Sigmoid colon (tissue), 4 donors: ENCODE measurements around the gene ATG9B.

Source experiments
- CTCF ChIP-seq, 4 experiments: fragments of 450-650 bp in 3 of 4; fragments of 200-600 bp in 1 of 4; IDR thresholded peaks; one replicate each; pipeline ENCODE4 v1.5.1; 2016 to 2019; ENCODE audit warnings: antibody characterized with exemption in 4 of 4, mild to moderate bottlenecking in 3 of 4, moderate library complexity in 2 of 4
- EP300 ChIP-seq, 4 donors: sonication (generic); formaldehyde crosslinking; IDR thresholded peaks; one replicate each; pipeline ENCODE4 v1.6.1; 2017; ENCODE audit warnings: antibody characterized with exemption in 4 of 4
- POLR2A ChIP-seq, 2 donors: fragments of 450-650 bp; IDR thresholded peaks; one replicate each; pipeline ENCODE4 v1.6.1; 2016; ENCODE audit warnings: antibody characterized with exemption in 2 of 2, mild to moderate bottlenecking in 2 of 2, moderate library complexity in 2 of 2
- POLR2AphosphoS5 ChIP-seq, 4 donors: sonication (generic); formaldehyde crosslinking; IDR thresholded peaks; one replicate each; pipeline ENCODE4 v1.6.1; 2017; ENCODE audit warnings: antibody characterized with exemption in 4 of 4

GRCh38 chr7:151017370-151017952 lies 6.8 kb downstream of the ATG9B start:
- TF ChIP-seq CTCF (IDR thresholded peaks at IDR 0.05) = no peak
- no peak for TF ChIP-seq POLR2AphosphoS5 (IDR thresholded peaks at IDR 0.05)
- TF ChIP-seq EP300 (IDR thresholded peaks at IDR 0.05) = no peak
- TF ChIP-seq POLR2A (IDR thresholded peaks at IDR 0.05) = no peak
